D721Med (cell line): ENCODE measurements around the gene SCD.

Experiments used
- DNase-seq: peaks from one replicate; pipeline ENCODE4 v3.0.0; 2011; ENCODE audit warnings: low spot score; ENCODE audit not compliant: insufficient read length
- FAIRE-seq: peaks from 2 replicates; lab custom pipeline; 2011; peaks lifted over from hg19 to GRCh38; lab: Jason Lieb, UNC
- TF ChIP-seq, protein P1 (sequence below): IDR thresholded peaks from 2 replicates; pipeline ENCODE4 v1.5.1; 2012; ENCODE audit warnings: mild to moderate bottlenecking, control low read depth; ENCODE audit not compliant: insufficient read depth; ENCODE audit errors: missing control alignments

Gene SCD

DNA sequence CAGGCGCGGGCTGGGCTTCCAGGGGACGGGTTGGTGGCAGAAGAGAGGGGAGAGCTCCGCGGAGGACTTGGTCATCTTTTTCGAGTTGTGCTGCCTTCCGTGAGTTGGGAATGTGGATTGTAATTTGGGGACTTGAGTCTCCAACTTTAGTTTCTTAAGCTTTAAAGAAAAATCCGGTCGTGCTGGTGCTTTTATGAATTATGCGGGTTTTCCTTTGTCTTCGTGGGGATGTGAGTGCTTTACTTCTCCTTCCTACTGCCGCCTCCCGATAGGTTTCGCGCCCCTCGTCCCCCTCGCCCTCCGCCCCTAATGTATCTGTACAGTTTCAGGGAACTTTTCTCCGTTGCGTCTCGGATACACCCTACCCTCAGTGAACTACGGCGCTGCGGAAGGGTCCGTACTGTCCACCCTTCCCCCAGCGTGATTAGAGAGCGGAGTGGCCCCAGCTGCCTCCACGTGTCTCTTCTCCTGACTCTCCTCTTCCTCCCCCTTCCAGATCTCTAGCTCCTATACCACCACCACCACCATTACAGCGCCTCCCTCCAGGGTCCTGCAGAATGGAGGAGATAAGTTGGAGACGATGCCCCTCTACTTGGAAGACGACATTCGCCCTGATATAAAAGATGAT is 649 bp downstream of the SCD start:
- TF ChIP-seq, protein P1, sequence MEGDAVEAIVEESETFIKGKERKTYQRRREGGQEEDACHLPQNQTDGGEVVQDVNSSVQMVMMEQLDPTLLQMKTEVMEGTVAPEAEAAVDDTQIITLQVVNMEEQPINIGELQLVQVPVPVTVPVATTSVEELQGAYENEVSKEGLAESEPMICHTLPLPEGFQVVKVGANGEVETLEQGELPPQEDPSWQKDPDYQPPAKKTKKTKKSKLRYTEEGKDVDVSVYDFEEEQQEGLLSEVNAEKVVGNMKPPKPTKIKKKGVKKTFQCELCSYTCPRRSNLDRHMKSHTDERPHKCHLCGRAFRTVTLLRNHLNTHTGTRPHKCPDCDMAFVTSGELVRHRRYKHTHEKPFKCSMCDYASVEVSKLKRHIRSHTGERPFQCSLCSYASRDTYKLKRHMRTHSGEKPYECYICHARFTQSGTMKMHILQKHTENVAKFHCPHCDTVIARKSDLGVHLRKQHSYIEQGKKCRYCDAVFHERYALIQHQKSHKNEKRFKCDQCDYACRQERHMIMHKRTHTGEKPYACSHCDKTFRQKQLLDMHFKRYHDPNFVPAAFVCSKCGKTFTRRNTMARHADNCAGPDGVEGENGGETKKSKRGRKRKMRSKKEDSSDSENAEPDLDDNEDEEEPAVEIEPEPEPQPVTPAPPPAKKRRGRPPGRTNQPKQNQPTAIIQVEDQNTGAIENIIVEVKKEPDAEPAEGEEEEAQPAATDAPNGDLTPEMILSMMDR, result no peak
- DNase-seq, result no peak
- FAIRE-seq, result no peak

- FAIRE-seq (no peak), DNase-seq (no peak)
- TF ChIP-seq, protein P1, result no peak
Measured at GRCh38 chr10:100348389-100348927, 1.4 kb downstream of the SCD start.

- TF ChIP-seq, protein P1, result no peak
- FAIRE-seq, result no peak
Measured at GRCh38 chr10:100349087-100349486, 2.1 kb downstream of the SCD start.

GRCh38 chr10:100349672-100350071 is 2.6 kb downstream of the SCD start:
- DNase-seq, result no peak
- TF ChIP-seq, protein P1, result no peak
- no peak for FAIRE-seq

More at GRCh38 chr10:100349087-100349486, 2.1 kb downstream of the SCD start:
- DNase-seq, result no peak

DNA sequence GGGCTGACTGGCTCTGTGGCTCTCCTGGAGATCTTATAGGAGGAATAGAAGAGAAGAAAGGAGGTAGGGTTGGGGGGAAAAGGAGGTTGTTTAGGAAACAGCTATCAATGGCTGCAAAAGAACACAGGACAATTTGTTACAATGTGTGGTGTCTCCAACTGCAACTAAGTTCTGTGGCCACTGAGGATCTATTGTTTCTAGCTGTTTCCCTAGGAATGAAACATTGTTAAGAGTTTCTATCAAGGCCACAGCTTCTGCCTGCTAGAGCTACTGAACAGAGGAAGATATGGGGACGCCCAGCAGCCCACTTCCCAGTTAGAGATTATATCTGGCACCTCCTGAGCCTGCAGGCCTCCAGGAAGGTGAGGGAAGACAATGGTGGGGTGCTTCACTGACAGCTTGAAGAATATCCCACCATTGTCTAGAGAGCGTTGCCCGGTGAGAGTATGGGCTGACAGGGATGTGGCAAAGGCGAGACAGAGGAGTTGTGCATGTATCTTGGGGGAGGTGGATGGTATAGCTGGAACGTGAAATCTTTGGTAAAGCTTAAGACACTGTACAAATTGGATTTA is 4.0 kb downstream of the SCD start:
- no peak for DNase-seq
- no peak for FAIRE-seq
- TF ChIP-seq, protein P1, result no peak

- FAIRE-seq, result no peak
- TF ChIP-seq, protein P1, result no peak
- no peak for DNase-seq
Measured at GRCh38 chr10:100353770-100354485, 6.9 kb downstream of the SCD start.
